Measurements from ENCODE around the gene CEP85L.

The CEP85L gene

DNA sequence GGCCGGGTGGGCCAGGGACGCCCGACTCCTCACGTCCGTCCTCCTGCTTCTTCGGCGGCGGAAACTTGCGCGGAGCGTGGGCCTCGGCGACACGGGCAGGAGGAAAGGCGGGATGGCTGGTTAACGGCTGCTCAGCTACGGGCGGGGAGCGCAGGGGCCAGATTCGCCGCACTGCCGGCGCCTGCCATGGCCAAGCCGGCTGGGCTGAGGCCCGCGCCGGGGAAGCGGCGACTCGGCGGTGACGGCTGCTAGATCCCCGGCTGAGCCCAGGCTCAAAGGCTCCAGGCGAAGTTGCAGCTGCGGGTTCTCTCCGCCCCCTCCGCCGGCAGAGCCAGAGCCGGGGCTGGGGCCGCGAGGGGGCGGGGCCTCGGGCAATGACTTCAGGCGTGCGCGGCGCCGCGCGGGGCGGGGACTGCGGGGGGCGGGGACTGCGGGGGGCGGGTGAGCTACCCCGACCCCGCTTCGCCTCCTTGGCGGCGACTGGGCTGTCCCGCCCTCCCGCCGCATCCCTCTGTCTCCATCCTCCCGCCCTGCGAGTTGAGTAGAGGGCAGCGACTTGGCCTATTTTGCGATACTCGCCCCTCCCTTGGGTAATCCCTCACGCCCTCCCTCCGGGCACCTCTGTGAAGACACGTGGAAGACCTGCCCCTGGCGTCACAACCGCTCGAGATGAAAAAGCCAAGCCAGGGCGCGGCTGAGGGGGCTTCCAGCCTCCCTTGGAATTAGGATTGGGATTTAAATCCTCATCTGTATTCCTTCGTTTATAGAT is at the start of gene CEP85L:
Gene CEP85L (minus strand): TSS at position 310 of the 769 bp plus-strand sequence. CDS start 322 bp downstream, outside the sequence.
- DNase-seq (ENCODE audit: low read depth), result peak; percentile 87

- DNase-seq (ENCODE audit: low read depth), result no peak
Observed at GRCh38 chr6:118700531-118700930, 49.1 kb upstream of the CEP85L start.

- DNase-seq (ENCODE audit: low read depth), result no peak
Observed at GRCh38 chr6:118697554-118697953, 46.2 kb upstream of the CEP85L start.

GRCh38 chr6:118696271-118696670 is 44.9 kb upstream of the CEP85L start:
- no peak for DNase-seq (ENCODE audit: low read depth)

- DNase-seq (ENCODE audit: low read depth), result no peak
Observed at GRCh38 chr6:118693562-118693961, 42.2 kb upstream of the CEP85L start.

DNA sequence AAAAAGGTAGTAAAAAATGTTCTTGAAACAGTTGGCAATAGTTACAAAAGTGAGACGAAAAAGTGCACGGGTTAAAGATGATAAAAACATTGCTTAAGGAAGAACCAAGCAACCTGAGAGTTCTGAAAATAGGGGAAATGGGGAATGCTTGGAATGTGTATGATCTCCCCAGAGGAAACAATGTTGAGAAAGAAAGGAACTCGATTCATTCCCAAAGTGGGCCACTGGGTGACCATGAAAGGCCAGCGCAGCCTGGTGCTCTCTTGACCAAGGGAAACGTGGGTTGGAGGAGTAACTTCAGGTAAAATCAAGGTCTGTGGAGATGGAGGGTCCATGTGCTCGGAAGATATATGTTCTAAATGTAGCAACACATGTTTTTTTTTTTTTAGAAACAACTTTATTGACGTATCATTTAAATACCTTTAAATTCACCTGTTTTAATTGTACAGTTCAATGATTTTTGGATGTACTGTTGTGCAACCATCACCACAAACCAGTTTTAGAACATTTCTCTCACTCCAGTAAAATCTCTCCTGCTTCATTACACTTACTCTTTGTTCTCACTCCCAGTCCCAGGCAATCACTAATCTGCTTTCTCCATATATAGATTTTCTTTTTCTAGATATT is 34.5 kb upstream of the CEP85L start:
- no peak for DNase-seq (ENCODE audit: low read depth)

DNA sequence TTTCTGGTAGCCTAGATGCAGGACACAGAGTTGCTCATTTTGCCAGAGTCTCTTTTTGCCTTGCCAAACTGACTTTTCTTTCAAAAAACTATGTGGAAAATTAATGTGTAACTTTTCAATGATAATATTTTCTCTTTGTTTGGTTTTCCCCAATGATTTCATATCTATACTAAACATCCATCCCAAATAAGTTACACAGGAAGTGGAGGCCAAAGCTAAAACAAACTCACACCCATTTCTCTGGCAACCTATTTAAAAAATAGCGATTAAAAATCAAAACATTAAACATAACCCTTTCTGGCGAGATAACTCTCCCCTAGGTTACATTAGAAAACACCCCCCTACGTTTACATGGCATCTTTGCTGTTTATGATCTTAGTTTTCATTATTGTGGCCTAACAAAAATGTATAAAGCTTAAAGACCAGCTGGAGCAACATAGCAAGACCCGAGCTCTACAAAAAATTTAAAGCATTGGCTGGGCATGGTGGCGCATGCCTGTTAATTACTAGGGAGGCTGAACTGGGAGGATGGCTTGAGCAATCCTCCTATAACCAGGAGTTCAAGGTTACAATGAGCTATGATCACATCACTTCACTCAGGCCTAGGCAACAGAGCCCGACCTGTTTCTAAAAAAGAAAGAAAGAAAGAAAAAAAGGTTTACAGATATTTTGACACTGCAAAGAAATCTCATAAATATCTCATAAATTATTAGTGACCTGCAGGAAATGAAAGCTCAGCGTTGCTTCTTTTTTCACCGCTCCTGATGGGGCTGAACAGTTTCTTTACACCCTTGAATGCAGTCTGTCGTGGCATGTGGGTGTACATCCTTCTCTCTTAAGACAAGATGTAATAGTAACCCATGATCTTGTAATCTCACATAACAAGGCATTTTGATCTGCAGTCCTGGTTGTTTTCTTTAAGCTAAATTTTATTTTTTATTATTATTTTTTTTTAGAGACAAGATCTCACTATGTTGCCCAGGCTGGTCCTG is 32.8 kb upstream of the CEP85L start:
- no peak for DNase-seq (ENCODE audit: low read depth)

- no peak for DNase-seq (ENCODE audit: low read depth)
Observed at GRCh38 chr6:118680452-118681095, 29.2 kb upstream of the CEP85L start.

DNA sequence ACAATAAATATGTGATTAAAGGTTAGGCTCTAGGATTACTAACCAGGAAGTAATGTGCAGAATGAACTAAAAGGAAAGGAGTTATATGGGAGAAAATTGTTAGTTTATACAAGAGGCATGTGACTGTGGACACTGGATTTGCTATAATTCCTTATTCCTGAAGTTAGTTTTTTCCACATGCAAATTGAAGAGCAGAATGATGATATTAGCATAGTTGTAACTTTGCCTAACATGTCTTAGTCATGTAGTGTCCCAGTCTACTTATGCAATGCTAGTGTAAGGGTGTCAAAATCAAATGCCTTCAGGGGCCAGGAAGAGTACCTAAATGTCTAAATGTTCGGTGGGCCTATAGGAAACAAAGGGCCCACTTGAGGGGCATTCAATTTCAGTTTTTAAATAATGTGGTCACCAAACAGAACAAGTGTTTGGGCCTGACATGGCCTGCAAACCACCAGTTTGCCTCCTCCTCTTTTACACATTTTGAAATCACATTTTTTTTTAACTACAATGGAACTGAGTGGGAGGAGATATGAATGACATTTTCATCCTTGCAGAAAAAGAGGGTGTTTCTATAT is 28.0 kb upstream of the CEP85L start:
- no peak for DNase-seq (ENCODE audit: low read depth)

- DNase-seq (ENCODE audit: low read depth), result no peak
Observed at GRCh38 chr6:118678866-118679265, 27.5 kb upstream of the CEP85L start.

DNA sequence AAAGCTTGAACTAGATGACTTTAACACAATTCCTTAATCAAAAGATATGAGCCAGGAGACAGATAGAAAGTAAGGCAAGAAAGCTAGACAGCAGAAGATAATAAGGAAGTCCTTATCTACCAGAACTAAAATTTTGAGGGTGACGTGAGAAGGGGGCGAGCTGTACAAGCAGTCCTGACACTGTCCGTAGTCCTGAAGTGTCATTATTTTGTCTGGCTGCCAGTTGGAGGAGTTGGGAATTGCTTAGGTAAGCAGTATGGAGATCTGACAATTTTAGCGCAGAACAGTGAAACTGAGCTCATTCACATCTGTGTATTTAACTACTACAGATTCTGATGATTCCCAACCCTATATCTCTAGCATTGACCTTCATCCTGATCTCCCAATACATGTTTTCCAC is 25.8 kb upstream of the CEP85L start:
- DNase-seq (ENCODE audit: low read depth), result no peak

- no peak for DNase-seq (ENCODE audit: low read depth)
Observed at GRCh38 chr6:118675225-118675624, 23.8 kb upstream of the CEP85L start.

- DNase-seq (ENCODE audit: low read depth), result no peak
Observed at GRCh38 chr6:118674772-118675171, 23.4 kb upstream of the CEP85L start.

DNA sequence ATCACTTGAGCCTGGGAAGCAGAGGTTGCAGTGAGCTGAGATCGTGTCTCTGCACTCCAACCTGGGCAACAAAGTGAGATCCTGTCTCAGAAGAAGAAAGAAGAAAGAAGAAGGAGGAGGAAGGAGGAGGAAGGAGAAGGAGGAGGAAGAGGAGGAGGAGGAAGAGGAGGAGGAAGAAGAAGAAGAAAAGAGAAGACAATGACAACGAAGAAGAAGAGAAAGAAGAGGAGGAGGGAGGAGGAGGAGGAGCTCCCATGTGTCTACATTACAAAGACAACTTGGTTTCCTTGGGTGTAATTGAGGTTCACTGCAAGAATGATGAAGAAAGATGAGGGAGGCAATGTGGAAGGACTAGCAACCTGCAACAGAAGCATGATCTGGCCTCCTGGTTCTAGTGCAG is 21.3 kb upstream of the CEP85L start:
- DNase-seq (ENCODE audit: low read depth), result no peak

- DNase-seq (ENCODE audit: low read depth), result no peak
Observed at GRCh38 chr6:118669561-118669960, 18.2 kb upstream of the CEP85L start.

GRCh38 chr6:118668761-118669385 is 17.5 kb upstream of the CEP85L start:
- DNase-seq (ENCODE audit: low read depth), result no peak

- DNase-seq (ENCODE audit: low read depth), result no peak
Observed at GRCh38 chr6:118667988-118668387, 16.6 kb upstream of the CEP85L start.

DNA sequence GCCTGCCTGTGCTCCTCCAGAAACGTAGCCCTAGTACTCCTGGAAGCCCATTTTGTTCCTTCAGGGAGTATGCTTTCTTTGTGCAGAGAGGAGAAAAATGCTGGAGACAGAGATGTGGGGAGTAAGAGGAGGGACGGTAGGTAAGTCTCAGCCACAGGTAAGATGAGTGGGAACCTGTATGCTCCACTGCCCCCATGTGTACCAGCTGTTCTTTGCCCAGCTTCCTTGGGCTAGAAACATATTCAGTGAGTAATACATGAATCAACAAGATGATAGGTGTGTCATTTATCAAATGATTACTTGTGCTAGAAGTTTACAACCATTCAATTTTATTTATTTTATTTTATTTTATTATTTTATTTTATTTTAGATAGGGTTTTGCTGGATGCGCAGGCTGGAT is 13.6 kb upstream of the CEP85L start:
- DNase-seq (ENCODE audit: low read depth), result no peak

- DNase-seq (ENCODE audit: low read depth), result no peak
Observed at GRCh38 chr6:118663993-118664985, 12.9 kb upstream of the CEP85L start.

DNA sequence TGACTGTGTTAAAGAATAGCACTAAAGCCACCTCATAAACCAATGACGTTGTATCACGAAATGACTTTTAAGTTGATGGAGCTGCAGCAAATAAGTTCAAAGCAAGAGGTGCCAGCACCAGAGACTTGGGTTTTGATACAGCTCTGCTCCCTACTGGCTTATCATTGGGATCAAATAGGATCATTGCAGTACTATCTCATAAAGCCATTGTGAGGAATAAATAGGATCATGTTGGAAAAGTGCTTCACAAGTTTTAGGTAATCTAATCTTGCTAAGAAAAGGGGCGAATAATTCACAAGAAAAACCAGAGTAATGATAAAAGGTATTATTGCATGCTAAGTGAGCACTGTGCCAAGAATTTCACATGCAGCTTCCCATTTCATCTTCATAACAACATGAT is 10.4 kb upstream of the CEP85L start:
- no peak for DNase-seq (ENCODE audit: low read depth)
